ENCODE results near the gene CTSE. TPM values are rescaled to one million over a fixed set of nuclear protein-coding genes. Genes with fewer than 3 reads are reported as not detected.

CTSE gene
- polyA plus RNA-seq, 2 of the 4 experiments (the other 2 are of a cell fraction) = not detected

- no peak overlapping the region for H3K4me3 ChIP-seq
- H3K9me3 ChIP-seq = peaks cover 3% of the 10 kb centered on the region; the same call in 1 of the 3 replicates
- FAIRE-seq = no peak
- no peak for DNase-seq (ENCODE audit: low read depth in 1 of 2, low spot score in 1 of 2)
- 55% methylated on average over 4 of the region's 4 CpGs for WGBS (ENCODE audit: missing lambda C conversion rate)
- H3K27ac ChIP-seq = no peak overlapping the region
- H3K4me2 ChIP-seq = no peak overlapping the region
- TF ChIP-seq TP53 (CRISPR knock-in tag; IDR thresholded peaks at IDR 0.05) = no peak
- no peak for TF ChIP-seq HOXA7 (CRISPR knock-in tag; IDR thresholded peaks at IDR 0.05)
- TF ChIP-seq FOSL2 (IDR thresholded peaks at IDR 0.05) = no peak
- no peak for TF ChIP-seq FOSL2 (CRISPR knock-in tag; IDR thresholded peaks at IDR 0.05)
- no peak for TF ChIP-seq SMC3 (IDR thresholded peaks at IDR 0.05)
- TF ChIP-seq ZFP36 (IDR thresholded peaks at IDR 0.05; ENCODE audit: borderline replicate concordance, partially characterized antibody) = no peak
- no peak for TF ChIP-seq ZSCAN20 (CRISPR knock-in tag; IDR thresholded peaks at IDR 0.05)
- no peak for TF ChIP-seq RCOR1 (IDR thresholded peaks at IDR 0.05; ENCODE audit: low read depth, low read length)
- no peak for TF ChIP-seq CBX8 (IDR thresholded peaks at IDR 0.05)
- TF ChIP-seq HES2 (IDR thresholded peaks at IDR 0.05) = no peak
- TF ChIP-seq POLR2AphosphoS2 (conservative IDR thresholded peaks at IDR 0.05; ENCODE audit: low read length) = no peak
- ChIA-PET CTCF (interaction anchor here (1.6 to 3.7 kb wide), 3 partner anchors 10 to 84 kb away, joined by 4 to 26 read pairs (median 5); no protein-coding TSS in a partner anchor), POLR2A (no interaction called here)
- no peaks in the 10 kb centered on the region for H3K4me1 ChIP-seq
- ATAC-seq = no peak
Observed at GRCh38 chr1:206021626-206022365, 1.9 kb downstream of the CTSE start.

GRCh38 chr1:206021008-206021625, 2.6 kb downstream of the CTSE start:
- no peak overlapping the region for H3K4me2 ChIP-seq
- ChIA-PET POLR2A (no interaction called here), CTCF (interaction anchor here (1.3 to 3.7 kb wide), 4 partner anchors 10 to 85 kb away, joined by 3 to 26 read pairs (median 4); no protein-coding TSS in a partner anchor)
- no peak for TF ChIP-seq RFX5 (IDR thresholded peaks at IDR 0.05)
- H3K9me3 ChIP-seq = no peaks in the 10 kb centered on the region
- ATAC-seq (no peak), FAIRE-seq (no peak), DNase-seq (ENCODE audit: low read depth in 1 of 2, low spot score in 1 of 2) (no peak)
- no peak overlapping the region for H3K4me3 ChIP-seq
- no peak overlapping the region for H3K27ac ChIP-seq
- WGBS (ENCODE audit: missing lambda C conversion rate) = 65% methylated on average over 9 of the region's 9 CpGs
- no peaks in the 10 kb centered on the region for H3K4me1 ChIP-seq

- H3K4me2 ChIP-seq = no peak overlapping the region
- WGBS (ENCODE audit: missing lambda C conversion rate) = 68% methylated on average over 3 of the region's 4 CpGs
Observed at GRCh38 chr1:206020393-206021007, 3.2 kb downstream of the CTSE start.

More at GRCh38 chr1:206020393-206021007, 3.2 kb downstream of the CTSE start:
- ChIA-PET POLR2A (no interaction called here), CTCF (interaction anchor here (1.3 to 3.7 kb wide), 4 partner anchors 11 to 86 kb away, joined by 3 to 26 read pairs (median 4); no protein-coding TSS in a partner anchor)
- TF ChIP-seq CHD2 (IDR thresholded peaks at IDR 0.05; ENCODE audit: low read length, partially characterized antibody) (no peak), NPAS2 (CRISPR knock-in tag; IDR thresholded peaks at IDR 0.05; ENCODE audit: borderline replicate concordance) (no peak), EP300 (IDR thresholded peaks at IDR 0.05) (no peak), ATOH8 (CRISPR knock-in tag; IDR thresholded peaks at IDR 0.05; ENCODE audit: low read depth) (no peak), JUNB (IDR thresholded peaks at IDR 0.05) (no peak), BHLHE40 (IDR thresholded peaks at IDR 0.05; ENCODE audit: low read depth, low read length) (no peak), ESRRA (IDR thresholded peaks at IDR 0.05; ENCODE audit: borderline replicate concordance, low read length) (no peak), FOXS1 (CRISPR knock-in tag; IDR thresholded peaks at IDR 0.05) (no peak), PBX3 (IDR thresholded peaks at IDR 0.05) (no peak), FOSL2 (IDR thresholded peaks at IDR 0.05) (no peak), FOSL2 (CRISPR knock-in tag; IDR thresholded peaks at IDR 0.05) (no peak), PHF8 (IDR thresholded peaks at IDR 0.05; ENCODE audit: borderline replicate concordance, low read depth) (no peak), JUN (IDR thresholded peaks at IDR 0.05) (no peak), RNF2 (IDR thresholded peaks at IDR 0.05; ENCODE audit: borderline replicate concordance, low read depth) (no peak), HEYL (CRISPR knock-in tag; IDR thresholded peaks at IDR 0.05) (no peak), MAX (IDR thresholded peaks at IDR 0.05) (no peak), NFE2L2 (conservative IDR thresholded peaks at IDR 0.05; ENCODE audit: low read length) (no peak), ZNF302 (CRISPR knock-in tag; IDR thresholded peaks at IDR 0.05) (no peak)
- H3K4me1 ChIP-seq = no peaks in the 10 kb centered on the region
- ATAC-seq (no peak), FAIRE-seq (no peak), DNase-seq (ENCODE audit: low read depth in 1 of 2, low spot score in 1 of 2) (no peak)
- no peaks in the 10 kb centered on the region for H3K9me3 ChIP-seq
- H3K27ac ChIP-seq = no peak overlapping the region
- H3K4me3 ChIP-seq = no peak overlapping the region
